IPS-20b (cell line): Measurements from ENCODE around the gene FARP1.

Source experiments
- H3K27ac ChIP-seq: one replicate; pipeline ENCODE4 v1.5.1; 2013; ENCODE audit warnings: low read length
- H3K27me3 ChIP-seq: 2 replicates; pipeline ENCODE4 v1.6.1; 2013; ENCODE audit warnings: mild to moderate bottlenecking, low read length, inconsistent platforms; ENCODE audit not compliant: insufficient read depth
- H3K36me3 ChIP-seq: 2 replicates; pipeline ENCODE4 v1.6.1; 2013; ENCODE audit warnings: low read depth, mild to moderate bottlenecking, inconsistent platforms, low read length, moderate library complexity; ENCODE audit not compliant: insufficient read depth
- H3K4me1 ChIP-seq: 2 replicates; pipeline ENCODE4 v1.6.1; 2013; ENCODE audit warnings: mild to moderate bottlenecking, control low read depth, inconsistent platforms, low read length, moderate library complexity; ENCODE audit not compliant: insufficient read depth
- H3K4me3 ChIP-seq: 2 replicates; pipeline ENCODE4 v1.5.1; 2013; ENCODE audit warnings: mild to moderate bottlenecking, low read length, inconsistent platforms
- H3K9ac ChIP-seq: 2 replicates; pipeline ENCODE4 v1.6.1; 2013; ENCODE audit warnings: low read depth, mild to moderate bottlenecking, inconsistent platforms, low read length, moderate library complexity
- H3K9me3 ChIP-seq: 2 replicates; pipeline ENCODE4 v1.6.1; 2013; ENCODE audit warnings: mild to moderate bottlenecking, low read depth, low read length, inconsistent platforms; ENCODE audit not compliant: insufficient read depth

FARP1 gene

GRCh38 chr13:98142380-98143156, at the start of gene FARP1:
FARP1 (plus strand) TSS chr13:98143094; CDS start chr13:98213243, 70,149 bp downstream.
- H3K9me3 ChIP-seq = no peaks in the 10 kb centered on the region
- H3K9ac ChIP-seq = peak within 1 kb of the TSS; percentile 78; the same call in 1 of the 2 replicates
- H3K27ac ChIP-seq = no peak within 1 kb of the TSS
- no peaks in the 10 kb centered on the region for H3K36me3 ChIP-seq
- H3K27me3 ChIP-seq = peaks cover 29% of the 10 kb centered on the region
- peak within 1 kb of the TSS; percentile 94 for H3K4me3 ChIP-seq
- peaks cover 28% of the 10 kb centered on the region for H3K4me1 ChIP-seq

GRCh38 chr13:98094678-98095266, 48.1 kb upstream of the FARP1 start:
- H3K27me3 ChIP-seq = no peaks in the 10 kb centered on the region
- H3K4me3 ChIP-seq = no peak overlapping the region
- H3K9me3 ChIP-seq = peaks cover 8% of the 10 kb centered on the region
- peaks cover 4% of the 10 kb centered on the region; the same call in 1 of the 2 replicates for H3K4me1 ChIP-seq
- H3K9ac ChIP-seq = no peak overlapping the region
- H3K36me3 ChIP-seq = no peaks in the 10 kb centered on the region
- no peak overlapping the region for H3K27ac ChIP-seq

- Histone ChIP-seq H3K27ac (no peak overlapping the region), H3K27me3 (no peaks in the 10 kb centered on the region), H3K9me3 (peaks cover 9% of the 10 kb centered on the region), H3K36me3 (no peaks in the 10 kb centered on the region), H3K4me3 (no peak overlapping the region), H3K9ac (no peak overlapping the region), H3K4me1 (peaks cover 4% of the 10 kb centered on the region; the same call in 1 of the 2 replicates)
Observed at GRCh38 chr13:98096059-98096458, 46.8 kb upstream of the FARP1 start.

GRCh38 chr13:98097749-98098148, 45.1 kb upstream of the FARP1 start:
- Histone ChIP-seq H3K9me3 (peaks cover 9% of the 10 kb centered on the region), H3K36me3 (no peaks in the 10 kb centered on the region), H3K9ac (no peak overlapping the region), H3K4me1 (peaks cover 4% of the 10 kb centered on the region; the same call in 1 of the 2 replicates), H3K27ac (peak overlapping the region; percentile 16), H3K4me3 (no peak overlapping the region), H3K27me3 (no peaks in the 10 kb centered on the region)

GRCh38 chr13:98098516-98098915, 44.4 kb upstream of the FARP1 start:
- Histone ChIP-seq H3K4me1 (peaks cover 4% of the 10 kb centered on the region; the same call in 1 of the 2 replicates), H3K9me3 (peaks cover 9% of the 10 kb centered on the region), H3K27ac (no peak overlapping the region), H3K27me3 (no peaks in the 10 kb centered on the region), H3K9ac (no peak overlapping the region), H3K4me3 (no peak overlapping the region), H3K36me3 (no peaks in the 10 kb centered on the region)

- Histone ChIP-seq H3K4me3 (no peak overlapping the region), H3K27me3 (no peaks in the 10 kb centered on the region), H3K27ac (no peak overlapping the region), H3K4me1 (peaks cover 9% of the 10 kb centered on the region; the same call in 1 of the 2 replicates), H3K36me3 (no peaks in the 10 kb centered on the region), H3K9me3 (peaks cover 9% of the 10 kb centered on the region), H3K9ac (no peak overlapping the region)
Observed at GRCh38 chr13:98099627-98100026, 43.3 kb upstream of the FARP1 start.

GRCh38 chr13:98100481-98100880, 42.4 kb upstream of the FARP1 start:
- Histone ChIP-seq H3K27ac (no peak overlapping the region), H3K9ac (no peak overlapping the region), H3K36me3 (no peaks in the 10 kb centered on the region), H3K27me3 (no peaks in the 10 kb centered on the region), H3K9me3 (peaks cover 9% of the 10 kb centered on the region), H3K4me3 (no peak overlapping the region), H3K4me1 (peaks cover 15% of the 10 kb centered on the region; the same call in 1 of the 2 replicates)

- H3K27ac ChIP-seq = no peak overlapping the region
- peaks cover 9% of the 10 kb centered on the region for H3K9me3 ChIP-seq
- no peak overlapping the region for H3K9ac ChIP-seq
- H3K4me1 ChIP-seq = peaks cover 11% of the 10 kb centered on the region; the same call in 1 of the 2 replicates
- no peaks in the 10 kb centered on the region for H3K27me3 ChIP-seq
- H3K4me3 ChIP-seq = no peak overlapping the region
- H3K36me3 ChIP-seq = no peaks in the 10 kb centered on the region
Observed at GRCh38 chr13:98103531-98103930, 39.4 kb upstream of the FARP1 start.

GRCh38 chr13:98103942-98104880, 38.7 kb upstream of the FARP1 start:
- 0 out of 2 replicates have a peak overlapping the region, but pooled peaks have one; percentile 13 for H3K4me3 ChIP-seq
- H3K27me3 ChIP-seq = no peaks in the 10 kb centered on the region

GRCh38 chr13:98105929-98106336, 37.0 kb upstream of the FARP1 start:
- Histone ChIP-seq H3K4me1 (peaks cover 11% of the 10 kb centered on the region; the same call in 1 of the 2 replicates), H3K9ac (no peak overlapping the region), H3K36me3 (no peaks in the 10 kb centered on the region), H3K4me3 (no peak overlapping the region), H3K9me3 (no peaks in the 10 kb centered on the region), H3K27ac (no peak overlapping the region), H3K27me3 (no peaks in the 10 kb centered on the region)

More at GRCh38 chr13:98103942-98104880, 38.7 kb upstream of the FARP1 start:
- Histone ChIP-seq H3K9me3 (peaks cover 7% of the 10 kb centered on the region), H3K9ac (no peak overlapping the region), H3K27ac (no peak overlapping the region), H3K36me3 (no peaks in the 10 kb centered on the region), H3K4me1 (peaks cover 11% of the 10 kb centered on the region; the same call in 1 of the 2 replicates)

- no peaks in the 10 kb centered on the region for H3K36me3 ChIP-seq
- no peak overlapping the region for H3K9ac ChIP-seq
- no peaks in the 10 kb centered on the region for H3K27me3 ChIP-seq
- no peak overlapping the region for H3K27ac ChIP-seq
- H3K4me1 ChIP-seq = peaks cover 11% of the 10 kb centered on the region; the same call in 1 of the 2 replicates
- no peak overlapping the region for H3K4me3 ChIP-seq
- H3K9me3 ChIP-seq = no peaks in the 10 kb centered on the region
Observed at GRCh38 chr13:98108341-98108740, 34.6 kb upstream of the FARP1 start.
